Cortex of kidney (tissue), 1 donor: ENCODE data around the gene ESPN.
"Not testable (repeated sequence)": the region's sequence is repeated elsewhere in the genome, so short reads cannot be mapped to it uniquely, and the experiment has no call there.

Experiments
- DNase-seq: peaks from one replicate; lab custom pipeline; 2025; lab: John Stamatoyannopoulos, UW

The ESPN gene

DNA sequence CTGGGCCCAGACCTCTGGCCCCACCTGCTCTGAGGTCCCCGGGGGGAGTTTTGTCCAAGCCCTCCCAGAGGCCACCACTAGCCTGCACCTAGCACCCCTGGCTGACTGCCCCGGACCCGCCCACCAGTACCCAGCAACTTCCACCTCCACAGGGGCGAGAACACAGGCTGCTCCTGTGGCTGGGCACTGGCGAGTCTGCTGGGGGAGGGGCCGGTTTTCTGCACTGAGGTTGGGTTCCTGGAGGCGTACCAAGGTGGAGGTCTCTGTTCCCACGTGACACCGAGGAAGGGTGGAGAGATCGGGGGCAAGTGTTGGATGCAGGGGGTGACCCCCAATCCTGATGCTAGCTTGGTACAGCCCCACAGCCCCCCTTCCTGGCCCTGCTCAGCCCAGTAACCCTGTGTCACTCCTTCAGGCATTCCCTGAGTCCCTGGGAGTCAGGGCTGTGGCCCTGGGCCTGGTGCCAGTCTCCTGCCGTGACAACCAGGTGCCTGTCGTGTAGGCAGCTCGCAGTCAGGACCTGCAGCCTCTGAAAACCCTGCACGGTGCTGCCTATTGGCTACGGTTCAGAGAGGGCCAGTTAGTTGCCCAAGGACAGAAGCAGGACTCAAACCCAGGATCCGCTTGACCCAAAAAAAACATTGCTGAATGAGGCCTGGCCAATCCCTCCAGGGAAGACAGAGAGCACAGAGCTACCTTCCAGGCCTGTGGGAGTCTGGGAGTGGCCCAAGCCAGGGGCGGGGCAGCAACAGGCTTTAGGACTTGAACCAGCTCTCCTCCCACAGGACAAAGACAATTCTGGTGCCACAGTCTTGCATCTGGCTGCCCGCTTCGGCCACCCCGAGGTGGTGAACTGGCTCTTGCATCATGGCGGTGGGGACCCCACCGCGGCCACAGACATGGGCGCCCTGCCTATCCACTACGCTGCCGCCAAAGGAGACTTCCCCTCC is 3.1 kb downstream of the ESPN start:
- no peak for DNase-seq

DNA sequence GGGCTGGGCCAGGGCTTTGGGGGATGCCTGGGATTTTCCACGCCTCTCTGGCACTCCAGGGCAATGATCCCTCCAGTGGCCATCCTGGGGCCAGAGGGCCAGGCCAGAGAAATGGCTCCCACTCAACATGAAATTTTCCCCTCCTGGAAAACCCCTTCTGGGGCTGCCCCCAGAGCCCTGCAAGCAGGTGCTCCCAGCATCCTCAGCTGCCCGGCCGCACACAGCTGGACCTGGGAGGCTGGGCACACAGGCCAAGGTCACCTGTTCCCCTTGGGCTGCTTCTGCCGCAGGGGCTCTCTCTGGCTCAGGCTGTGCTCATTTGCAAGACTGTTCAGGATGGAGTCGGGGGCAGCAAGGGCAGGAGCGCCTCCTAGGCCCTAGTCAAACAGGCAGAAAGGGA is 3.9 kb downstream of the ESPN start:
- not testable (repeated sequence) for DNase-seq

DNA sequence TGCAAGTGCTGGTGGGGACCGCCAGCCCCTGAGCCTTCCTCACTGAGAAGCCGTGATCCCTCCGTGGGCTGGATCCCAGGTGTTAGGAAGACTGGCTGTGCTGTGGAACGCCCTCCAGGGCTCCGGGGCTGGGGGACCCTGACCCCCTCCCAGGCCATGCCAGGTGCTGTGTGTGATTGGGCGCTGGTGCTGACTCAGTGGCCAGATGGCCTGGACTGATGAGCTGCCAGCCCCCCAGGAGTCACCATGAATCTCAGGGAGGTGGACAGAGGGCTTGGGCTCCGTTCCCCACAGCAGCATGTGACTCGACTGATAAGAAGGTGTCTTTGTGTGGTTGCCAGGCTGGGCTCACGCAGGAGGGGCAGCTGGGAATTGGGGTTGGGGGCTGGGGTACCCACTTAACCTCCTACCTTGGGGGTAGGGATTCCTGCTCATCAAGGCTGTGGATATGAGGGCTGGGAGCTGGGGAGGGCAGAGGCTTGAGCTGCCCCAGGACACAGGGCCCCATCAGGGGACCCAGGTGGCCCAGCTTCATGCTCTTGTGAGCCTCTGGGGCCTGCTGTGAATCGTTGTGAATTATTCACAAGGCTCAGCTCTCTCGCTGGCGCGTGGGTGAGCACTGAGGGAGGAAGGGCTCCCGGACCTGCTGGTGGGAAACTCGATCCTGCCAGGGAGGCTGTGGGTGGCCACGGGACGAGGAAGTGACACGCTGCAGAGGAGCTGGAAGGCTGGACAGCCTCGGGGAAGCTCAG is 5.3 kb downstream of the ESPN start:
- not testable (repeated sequence) for DNase-seq

DNA sequence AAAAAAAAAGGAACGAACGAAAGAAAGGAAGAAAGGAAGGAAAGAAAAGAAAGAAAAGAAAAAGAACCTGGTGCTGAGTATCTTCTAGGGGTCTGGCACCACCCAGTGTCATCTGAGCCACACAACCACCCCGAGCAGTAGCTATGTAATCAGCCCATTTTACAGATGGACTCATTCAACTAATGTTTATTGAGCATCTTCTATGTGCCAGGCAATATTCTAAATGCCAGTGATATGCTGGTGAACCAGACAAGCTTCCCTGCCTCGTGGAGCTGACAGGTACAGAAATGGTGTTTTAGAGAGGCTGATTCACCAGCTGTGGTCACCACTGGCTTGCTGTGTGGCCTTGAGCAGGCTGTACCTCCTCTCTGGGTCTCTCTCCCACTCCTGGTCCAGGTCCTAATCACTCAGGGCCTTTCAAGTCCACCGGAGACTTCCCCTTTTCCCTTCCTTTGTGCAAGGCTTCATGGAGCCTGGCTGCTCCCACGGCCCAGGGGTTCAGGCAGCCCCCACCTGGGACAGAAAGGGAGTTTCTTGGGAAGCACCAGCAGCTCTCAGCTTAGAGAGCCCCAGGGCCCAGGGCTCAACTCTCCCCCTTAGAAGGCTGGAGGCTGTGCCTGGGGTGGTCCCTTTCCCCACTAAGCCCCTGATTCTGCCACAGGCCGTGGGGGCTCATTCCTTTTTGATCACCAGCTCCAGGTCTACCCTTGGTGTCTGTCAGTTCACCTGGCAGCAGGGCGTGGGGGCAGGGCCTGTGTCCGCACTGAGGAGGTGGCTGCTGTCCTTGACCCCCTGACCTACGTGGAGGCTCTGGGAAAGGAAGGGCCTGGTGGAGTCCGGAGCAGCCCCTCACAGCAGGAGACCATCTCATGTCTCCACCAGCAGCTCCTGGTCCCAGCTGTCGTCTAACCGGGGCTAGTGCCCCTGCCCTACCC is 7.3 kb downstream of the ESPN start:
- DNase-seq: not testable (repeated sequence)

DNA sequence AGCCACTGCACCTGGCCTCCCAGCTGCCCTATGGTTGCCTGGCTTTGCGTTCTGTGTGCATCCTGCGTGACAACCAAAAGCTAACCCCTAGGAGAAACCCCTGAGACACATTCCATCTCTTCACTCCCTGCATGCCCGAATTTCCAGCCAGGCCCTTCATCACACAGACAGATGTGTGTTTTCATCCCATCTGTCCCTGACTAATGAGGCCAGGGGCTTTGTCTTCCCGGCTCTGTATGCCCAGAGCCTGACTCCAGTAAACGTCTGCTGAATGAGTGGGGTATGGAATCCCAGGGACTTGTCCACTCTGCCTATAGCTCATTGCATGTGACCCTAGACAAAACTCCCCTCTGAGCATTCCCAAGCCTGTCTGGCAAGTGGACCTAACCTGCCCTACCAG is 9.6 kb downstream of the ESPN start:
- DNase-seq: no peak

DNA sequence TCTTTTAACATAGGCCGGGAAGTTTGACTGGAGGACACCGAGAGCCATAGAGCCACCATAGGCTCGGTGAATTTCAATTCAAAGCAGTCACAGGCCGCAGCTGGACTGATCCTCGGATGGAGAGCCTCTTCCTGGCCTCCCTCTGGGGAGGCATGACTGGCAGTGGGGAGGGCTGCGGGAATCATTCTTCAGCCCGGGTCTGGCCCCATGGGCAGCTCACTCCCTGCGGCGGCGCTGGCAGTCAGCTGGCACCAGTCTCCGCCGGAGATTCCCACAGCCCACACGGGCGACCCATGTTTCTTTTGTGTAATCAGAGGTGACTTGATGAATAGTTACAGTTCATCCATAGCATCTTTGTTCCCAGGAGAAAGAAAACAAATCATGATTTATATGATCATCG is 10.6 kb downstream of the ESPN start:
- no peak for DNase-seq

DNA sequence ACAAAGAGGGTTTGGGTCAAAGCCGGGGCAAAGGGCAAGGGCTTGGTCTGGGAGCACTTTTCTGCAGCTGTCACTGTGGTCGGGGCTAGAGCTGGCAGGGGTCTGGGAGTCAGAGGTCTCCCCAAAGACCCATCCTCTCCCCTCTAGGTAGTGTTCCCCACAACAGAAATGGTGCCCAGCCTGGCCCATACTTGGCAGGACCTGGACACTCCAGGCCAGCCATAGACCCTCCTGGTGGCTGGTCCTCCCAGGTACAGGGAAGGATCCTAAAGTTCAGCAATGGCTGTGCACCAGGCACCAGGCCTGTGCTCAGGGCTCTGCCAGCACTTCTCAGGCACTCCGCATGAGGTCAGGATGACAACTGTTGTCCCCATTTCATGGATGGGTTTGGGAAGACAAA is 11.0 kb downstream of the ESPN start:
- no peak for DNase-seq

DNA sequence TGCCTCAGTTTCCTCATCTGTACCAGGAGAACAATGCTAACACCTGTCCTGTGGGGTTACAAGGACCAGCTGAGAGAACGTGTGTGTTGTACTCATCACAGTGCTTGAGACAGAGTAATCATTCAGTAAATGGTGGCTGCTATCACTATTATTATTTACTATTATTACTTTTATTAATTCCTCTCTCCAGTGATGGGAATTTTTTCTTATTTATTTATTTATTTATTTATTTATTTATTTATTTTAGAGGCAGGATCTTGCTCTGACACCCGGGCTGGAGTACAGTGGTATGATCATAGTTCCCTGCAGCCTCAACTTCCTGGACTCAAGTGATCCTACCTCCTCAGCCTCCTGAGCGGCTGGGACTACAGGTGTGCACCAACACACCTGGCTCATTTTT is 11.7 kb downstream of the ESPN start:
- DNase-seq: not testable (repeated sequence)

DNA sequence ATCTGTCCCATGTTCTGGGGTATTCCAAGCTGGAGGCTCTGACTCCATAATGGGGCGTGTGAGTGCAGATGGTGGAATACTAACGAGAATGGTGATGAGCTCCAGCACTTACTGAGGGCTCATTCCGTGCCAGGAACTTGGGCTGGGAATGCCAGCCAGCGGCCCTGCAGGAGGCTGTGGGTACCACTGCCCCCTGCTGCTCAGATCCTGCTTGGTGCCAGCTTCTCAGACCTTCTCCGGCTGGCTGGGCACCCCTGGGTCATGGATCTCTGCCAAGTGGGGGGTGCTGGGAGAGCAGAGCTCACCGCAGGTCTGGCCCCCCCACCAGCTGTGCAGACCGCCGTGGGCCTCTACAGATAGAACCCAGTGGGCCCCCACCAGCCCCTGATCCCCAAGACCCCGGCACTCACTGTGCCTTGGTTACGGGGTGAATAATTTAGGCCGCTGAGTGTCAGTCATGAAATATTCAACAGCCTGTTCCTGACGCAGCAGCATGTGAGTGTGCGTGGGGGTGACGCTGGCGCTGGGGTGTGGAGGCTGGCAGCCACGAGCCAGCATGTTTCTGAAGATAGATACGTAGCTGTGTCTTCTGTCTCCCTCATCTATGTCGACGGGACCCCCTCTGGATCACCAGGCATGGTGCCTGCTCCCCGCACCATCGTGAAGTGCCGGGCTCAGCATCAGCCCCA is 12.6 kb downstream of the ESPN start:
- not testable (repeated sequence) for DNase-seq

DNA sequence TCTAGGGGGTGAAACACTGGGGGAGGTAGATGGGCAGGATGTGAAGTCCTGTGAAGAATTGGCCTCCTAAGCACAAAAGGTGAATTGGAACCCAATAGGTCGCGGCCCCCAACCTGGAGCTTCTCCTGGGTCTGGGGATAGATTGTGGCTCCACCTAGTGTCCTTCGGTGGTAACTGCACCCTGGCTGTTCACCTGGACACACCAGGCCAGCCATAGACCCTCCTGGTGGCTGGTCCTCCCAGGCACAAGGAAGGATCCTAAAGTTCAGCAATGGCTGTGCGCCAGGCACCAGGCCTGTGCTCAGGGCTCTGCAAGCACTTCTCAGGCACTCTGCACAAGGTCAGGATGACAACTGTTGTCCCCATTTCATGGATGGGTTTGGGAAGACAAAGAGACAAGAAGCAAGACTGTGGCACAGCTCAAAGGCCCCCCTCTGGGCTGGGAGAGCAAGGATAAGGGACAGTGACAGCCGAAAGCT is 13.5 kb downstream of the ESPN start:
- no peak for DNase-seq

DNA sequence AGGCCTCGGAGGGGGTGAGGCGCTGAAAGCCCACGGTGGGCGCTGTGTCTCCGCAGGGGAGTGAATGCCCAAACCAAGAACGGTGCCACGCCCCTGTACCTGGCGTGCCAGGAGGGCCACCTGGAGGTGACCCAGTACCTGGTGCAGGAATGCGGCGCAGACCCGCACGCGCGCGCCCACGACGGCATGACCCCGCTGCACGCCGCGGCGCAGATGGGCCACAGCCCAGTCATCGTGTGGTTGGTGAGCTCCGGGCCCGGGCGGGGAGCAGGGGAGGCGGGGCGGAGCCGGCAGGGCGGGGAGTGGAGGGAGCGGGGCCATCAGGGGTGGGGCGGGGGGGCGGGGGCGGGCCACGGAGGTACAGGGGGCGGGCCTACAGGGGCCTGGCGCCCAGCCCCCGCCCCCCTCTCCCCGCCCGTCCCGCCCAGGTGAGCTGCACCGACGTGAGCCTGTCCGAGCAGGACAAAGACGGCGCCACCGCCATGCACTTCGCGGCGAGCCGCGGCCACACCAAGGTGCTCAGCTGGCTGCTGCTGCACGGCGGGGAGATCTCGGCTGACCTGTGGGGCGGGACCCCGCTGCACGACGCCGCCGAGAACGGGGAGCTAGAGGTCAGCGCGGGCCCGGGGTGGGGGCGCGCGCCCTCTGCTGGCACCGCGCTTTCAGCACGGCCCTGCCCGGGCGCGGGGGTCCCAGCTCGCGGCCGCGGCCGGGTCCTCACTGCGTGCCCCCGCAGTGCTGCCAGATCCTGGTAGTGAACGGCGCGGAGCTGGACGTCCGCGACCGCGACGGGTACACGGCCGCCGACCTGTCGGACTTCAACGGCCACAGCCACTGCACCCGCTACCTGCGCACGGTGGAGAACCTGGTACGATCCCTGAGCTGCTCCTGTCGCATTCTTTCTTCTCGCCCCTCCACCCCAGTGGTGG is 15.9 kb downstream of the ESPN start:
- no peak for DNase-seq

DNA sequence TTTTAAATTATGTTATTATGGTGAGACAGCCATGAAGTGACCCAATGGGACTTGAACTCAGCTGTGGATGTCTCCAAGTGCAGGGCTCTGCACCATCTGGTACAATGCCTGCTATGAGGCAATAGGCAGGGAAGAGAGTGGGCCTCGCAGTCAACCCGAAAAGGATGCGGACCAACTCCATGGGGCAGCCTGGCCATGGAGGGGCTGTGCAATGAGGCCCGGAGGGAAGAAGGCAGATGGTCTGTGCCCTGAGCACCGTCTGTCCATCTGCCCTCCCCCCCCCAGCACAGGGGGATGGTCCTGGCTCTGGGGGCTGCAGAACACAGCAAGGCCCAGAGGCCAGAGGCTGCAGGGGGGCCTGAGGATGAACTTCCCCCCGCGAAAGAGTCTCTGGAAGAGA is 17.0 kb downstream of the ESPN start:
- no peak for DNase-seq

DNA sequence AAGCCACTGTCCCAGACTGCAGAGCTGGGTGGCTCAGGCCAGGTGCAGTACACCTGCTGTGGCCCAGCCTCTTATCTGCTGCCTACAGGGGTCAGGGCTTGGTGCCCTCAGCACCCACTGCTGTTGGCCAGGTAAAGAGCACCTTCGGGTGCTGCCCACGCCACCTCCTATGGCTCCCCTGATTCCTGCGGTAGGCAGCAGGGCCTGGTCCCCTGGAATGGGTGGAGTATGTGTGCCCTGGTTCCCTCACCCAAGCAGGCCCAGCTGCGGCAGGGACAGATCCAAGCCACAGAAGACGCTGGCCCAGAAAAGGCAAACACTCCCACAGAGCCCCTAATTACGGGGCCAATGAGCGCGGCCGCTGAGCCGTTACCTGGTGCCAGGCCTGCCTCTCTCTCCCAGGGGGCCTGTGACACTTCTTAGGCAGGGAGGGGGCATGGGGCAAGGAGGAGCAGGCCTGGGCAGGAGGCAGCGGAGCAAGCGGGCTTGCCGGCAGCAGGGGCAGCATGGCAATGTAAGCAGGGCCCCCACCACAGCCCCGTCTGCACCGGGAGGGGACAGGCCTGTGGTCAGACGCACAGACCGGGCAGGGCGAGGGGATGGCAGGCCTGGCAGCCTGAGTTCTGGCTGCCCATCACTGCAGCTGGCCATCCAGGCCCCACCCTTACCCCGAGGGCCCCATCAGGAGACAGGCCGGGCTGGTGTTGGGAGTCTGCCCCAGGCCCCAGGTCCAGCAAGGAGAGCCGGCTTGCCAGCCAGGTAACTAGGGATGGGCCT is 19.0 kb downstream of the ESPN start:
- no peak for DNase-seq

DNA sequence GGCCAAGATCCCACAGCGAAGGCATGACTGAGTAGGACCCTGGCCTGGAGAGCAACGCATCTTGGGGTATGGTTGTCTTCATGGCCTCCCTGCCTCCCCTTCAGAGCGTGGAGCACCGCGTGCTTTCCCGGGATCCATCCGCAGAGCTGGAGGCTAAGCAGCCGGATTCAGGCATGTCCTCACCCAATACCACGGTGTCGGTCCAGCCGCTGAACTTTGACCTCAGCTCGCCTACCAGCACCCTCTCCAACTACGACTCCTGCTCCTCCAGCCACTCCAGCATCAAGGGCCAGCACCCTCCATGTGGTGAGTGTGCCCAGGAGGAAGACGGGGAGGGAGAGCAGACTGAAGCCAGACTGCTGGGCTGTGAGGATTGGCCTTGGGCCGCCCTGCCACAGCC is 19.8 kb downstream of the ESPN start:
- no peak for DNase-seq

DNA sequence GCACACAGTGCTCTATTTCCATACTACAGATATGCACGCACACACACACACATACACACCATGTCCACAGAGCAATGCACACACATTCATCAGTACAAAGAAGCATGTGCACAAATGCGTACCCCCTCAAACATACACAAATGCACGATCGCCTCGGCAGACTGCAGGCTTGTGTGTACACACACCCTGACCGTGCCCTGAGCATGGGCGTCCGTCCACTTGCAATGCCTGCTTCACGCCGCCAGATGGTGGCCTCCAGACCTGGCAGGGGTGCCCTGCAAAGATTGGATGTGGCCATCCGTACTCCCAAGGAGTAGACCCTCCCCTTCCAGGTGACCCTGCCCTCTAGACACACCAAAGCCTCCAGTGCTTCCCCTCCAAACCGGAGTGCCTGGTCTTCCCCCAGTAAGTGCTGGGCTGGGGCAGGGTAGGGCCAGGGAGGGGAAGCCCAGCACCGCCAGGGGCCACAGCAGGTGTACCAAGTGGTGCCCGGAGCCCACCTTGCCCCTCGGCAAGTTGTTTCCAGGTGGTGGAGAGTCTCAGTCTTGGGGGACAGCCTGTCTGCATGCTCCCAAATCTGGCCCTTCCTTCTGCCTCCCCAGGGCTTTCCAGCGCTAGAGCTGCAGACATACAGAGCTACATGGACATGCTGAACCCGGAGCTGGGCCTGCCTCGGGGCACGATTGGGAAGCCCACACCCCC is 20.6 kb downstream of the ESPN start:
- DNase-seq: no peak

DNA sequence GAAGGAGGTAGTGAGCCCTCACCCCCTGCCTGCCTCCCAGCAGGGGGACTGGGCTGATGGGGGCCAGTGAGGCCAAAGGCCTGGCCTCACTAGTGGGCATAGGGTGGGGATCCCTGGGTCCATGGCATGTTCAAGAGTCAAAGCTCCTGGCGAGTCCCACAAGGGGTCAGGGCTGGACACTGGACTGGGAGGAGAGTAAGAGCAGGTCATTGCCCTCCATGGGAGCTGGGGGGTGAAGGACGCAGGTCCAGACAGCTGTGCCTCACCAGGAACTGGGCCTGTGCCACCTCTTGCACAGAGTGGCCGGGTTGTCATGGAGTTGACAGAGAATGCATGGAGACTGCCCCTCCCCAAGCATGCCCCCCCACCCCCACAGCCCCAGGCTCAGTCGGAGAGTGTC is 21.4 kb downstream of the ESPN start:
- not testable (repeated sequence) for DNase-seq

DNA sequence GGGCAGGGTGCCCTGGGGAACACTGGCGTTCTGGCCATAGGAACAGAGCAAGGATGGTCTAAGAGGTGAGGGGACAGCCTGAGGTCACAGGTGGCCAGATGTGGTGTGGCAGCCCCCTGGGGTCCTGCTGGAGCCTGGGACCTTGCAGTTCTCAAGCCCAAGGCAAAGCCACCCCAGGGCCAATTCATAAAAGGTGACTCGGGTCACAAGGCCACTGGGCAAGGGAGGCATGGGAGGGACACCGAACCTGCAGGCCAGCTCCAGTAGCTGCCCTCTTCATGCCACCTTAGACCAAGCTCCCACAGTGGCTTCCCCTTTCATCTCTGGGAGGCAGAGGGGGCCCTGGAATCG is 22.1 kb downstream of the ESPN start:
- DNase-seq: no peak

DNA sequence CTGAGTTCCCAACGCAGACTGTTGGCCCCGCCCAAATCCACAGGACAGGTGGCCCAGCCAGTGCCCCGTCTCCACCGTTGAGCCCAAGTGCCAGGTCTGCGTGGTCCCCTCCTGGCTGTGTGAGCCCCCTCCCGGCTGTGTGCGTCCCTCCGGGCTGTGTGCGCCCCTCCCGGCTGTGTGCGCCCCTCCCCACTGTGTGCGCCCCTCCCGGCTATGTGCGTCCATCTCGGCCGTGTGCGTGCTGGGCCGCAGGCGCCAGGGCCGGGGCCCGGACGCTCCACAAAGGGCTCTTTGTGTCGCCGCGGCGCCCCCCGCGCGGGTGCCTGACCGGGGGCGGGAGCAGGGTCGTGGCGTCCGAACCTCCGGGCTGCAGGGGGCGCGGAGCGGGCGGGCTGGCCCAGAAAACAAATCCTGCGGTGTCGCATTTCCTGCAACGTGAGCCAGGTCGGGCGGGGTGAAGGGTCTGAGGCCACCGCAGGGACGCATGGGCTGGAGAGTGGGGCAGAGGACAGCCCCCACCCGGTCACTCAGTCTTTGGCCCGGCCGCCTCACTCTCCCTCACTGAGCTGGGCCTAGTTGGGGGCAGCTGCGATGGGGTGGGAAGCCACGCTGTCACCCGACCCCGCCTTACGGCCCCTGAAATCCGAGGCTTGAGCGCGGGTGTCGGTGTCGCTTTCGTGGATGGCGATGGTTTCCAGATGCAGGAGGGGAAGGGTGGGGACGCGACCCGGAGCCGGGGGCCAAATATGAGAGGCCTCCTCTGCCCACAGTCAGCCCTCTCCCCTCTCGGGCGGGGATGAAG is 22.6 kb downstream of the ESPN start:
- no peak for DNase-seq
